Stimulated activated CD8-positive, alpha-beta memory T cell treated with anti-CD3 and anti-CD28 coated beads, Interleukin-7, amount 100 ng/mL, for 48 hours (primary cell): ENCODE data around the gene WDR55.
"Not testable (repeated sequence)": the region's sequence is repeated elsewhere in the genome, so short reads cannot be mapped to it uniquely, and the experiment has no call there.

ENCODE experiments used
- DNase-seq, 2 donors: peaks; one replicate each; pipeline ENCODE4 v3.0.0-alpha.2; 2020; ENCODE audit warnings: low read depth in 1 of 2; ENCODE audit errors: extremely low read depth in 1 of 2

WDR55 gene

DNA sequence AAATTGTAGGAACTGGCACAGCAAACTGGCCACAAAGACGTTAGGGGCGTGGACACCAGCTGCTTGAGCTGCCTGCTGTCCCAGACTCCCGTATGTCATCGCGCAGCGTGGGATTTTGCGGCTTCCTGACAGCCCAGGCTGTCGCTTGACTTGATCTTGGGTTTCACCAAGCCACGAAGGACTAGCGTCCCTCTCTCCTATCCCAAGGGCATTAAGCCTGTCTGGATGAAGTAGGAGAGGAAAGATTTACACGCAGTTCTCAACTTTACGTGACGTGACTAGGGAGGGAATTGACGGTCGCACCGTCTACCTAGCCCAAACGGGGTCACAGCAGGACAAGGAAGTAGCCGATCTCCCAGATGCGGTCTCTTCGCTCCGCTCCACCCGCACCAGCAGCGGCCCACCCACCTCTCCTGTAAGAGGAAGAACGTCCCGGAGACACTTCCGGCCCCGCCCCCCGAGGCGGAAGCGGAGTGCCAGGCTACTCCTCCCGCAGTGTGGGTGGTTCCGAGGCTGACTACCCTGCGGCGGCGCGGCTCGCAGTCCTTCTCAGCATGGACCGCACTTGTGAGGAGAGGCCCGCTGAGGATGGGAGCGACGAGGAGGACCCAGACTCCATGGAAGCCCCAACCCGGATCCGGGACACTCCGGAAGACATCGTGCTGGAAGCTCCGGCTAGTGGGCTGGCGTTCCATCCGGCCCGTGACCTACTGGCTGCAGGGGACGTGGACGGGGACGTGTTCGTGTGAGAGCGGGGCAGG, at the start of gene WDR55:
WDR55 (plus strand) TSS at position 546 of the 761 bp plus-strand sequence; CDS start at position 555, 9 bp downstream.
- DNase-seq: peak; percentile 93 to 97

DNA sequence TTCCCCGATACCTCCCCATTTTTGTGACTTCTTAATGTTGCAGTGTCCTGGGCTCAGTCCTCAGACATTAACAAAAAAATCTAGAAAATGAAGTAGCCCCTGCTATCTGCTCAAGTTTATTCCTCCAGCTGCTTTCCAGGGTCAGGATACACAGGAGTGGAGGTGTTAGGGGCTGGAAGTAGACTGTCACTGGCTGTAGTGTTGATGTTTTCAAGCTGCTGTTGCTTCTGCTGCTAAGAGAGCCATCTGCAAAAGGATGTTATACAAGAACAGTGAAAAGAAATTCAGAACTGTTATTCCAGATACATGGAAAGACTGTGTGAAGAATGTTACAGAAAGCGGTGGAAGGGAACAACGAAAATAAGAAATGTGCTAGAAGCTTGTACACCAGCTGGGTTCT, 42.4 kb upstream of the WDR55 start:
- no peak for DNase-seq

DNA sequence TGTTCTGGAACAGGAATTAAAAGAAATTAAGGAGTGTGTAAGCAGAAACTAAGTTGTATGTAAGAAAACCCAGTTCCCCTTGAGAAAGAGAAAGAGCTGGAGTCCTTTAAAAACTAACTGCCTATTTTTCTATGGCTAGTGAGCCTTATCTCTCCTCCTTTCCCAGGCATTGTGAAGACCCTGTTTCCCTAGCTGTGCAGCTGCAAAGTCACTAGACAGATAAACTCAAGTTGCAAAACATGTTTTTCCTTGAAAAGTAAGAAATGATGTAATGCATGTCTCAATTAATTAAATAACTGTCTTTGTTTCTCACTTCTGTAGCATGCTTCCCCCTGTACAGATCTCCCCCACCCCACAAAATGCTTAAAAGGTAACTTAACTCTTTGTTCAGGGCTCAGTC, 41.6 kb upstream of the WDR55 start:
- not testable (repeated sequence) for DNase-seq

DNA sequence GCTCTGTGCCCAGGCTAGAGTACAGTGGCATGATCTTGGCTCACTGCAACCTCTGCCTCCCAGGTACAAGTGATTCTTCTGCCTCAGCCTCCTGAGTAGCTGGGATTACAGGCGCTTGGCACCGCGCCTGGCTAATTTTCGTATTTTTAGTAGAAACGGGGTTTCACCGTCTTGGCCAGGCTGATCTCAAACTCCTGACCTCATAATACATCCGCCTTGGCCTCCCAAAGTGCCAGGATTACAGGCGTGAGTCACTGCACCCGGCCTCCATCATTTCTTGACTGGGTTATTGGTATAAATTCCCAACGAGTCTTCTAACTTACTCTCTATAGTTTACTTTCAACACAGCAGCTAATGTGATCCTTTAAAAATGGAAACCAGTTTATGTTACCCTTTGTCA, 39.8 kb upstream of the WDR55 start:
- not testable (repeated sequence) for DNase-seq

DNA sequence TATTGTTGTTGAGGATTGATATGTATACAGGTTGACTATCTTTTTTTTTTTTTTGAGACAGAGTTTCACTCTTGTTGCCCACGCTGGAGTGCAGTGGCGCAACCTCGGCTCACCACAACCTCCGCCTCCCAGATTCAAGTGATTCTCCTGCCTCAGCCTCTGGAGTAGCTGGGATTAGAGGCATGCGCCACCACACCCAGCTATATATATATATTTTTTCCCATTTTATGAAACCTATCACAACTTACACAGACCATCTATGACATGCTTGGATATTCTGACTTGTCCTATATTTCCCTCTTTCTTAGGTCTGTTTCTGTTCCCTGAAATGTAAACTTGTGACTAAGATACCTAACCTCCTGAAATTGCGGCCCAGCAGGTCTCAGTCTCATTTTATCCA, 36.7 kb upstream of the WDR55 start:
- DNase-seq: no peak

DNA sequence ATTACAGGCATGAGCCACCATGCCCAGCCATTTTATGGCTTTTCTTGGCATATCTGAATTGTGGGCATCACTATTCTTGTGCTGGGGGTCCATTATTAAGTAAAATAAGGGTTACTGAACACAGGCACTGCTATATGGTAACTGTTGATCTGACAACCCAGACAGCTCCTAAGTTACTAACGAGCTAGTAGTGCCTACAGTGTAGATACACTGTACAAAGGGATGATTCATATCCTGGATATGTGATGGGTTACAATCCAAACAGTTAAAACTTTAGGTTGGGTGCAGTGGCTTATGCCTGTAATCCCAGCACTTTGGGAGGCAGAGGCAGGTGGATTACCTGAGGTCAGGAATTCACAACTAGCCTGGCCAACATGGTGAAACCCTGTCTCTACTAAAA, 36.0 kb upstream of the WDR55 start:
- no peak for DNase-seq

DNA sequence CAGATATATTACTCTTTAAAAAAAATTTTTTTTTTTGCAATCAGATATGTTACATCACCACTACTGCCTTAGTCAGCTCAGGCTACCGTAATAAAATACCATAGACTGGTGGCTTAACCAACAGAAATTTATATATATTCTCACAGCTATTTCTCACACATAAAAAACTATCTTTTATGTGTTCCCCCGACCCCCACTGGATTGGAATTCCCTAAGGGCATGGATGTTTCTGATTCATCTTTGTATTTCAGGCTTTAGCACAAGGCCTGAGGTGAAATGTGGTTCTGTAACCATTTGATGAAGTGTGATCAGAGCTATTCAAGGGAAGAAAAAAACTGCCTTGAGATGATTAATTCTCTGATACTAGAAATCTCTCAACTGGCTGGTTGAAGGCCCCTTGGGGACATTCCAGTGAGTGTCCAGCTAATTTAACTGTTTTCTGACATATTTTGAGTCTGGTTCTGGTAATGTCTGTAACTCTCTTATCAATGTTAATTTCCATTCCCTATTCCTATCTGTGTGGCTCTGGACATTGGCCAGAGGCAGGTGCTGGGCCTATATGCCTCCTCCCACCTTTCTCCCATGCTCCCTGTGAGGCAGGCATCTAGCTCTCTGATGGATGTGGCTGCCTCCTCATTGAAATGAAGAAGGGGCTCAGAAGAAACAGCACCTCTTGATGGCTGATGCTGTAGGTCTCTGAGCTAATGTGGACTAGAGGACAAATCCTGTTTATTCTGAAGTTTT, 34.2 kb upstream of the WDR55 start:
- no peak for DNase-seq

GRCh38 chr5:140631036-140631417, 33.7 kb upstream of the WDR55 start:
- no peak for DNase-seq

- DNase-seq: no peak
These were observed 32.8 kb upstream of the WDR55 start for GRCh38 chr5:140631831-140632365.

DNA sequence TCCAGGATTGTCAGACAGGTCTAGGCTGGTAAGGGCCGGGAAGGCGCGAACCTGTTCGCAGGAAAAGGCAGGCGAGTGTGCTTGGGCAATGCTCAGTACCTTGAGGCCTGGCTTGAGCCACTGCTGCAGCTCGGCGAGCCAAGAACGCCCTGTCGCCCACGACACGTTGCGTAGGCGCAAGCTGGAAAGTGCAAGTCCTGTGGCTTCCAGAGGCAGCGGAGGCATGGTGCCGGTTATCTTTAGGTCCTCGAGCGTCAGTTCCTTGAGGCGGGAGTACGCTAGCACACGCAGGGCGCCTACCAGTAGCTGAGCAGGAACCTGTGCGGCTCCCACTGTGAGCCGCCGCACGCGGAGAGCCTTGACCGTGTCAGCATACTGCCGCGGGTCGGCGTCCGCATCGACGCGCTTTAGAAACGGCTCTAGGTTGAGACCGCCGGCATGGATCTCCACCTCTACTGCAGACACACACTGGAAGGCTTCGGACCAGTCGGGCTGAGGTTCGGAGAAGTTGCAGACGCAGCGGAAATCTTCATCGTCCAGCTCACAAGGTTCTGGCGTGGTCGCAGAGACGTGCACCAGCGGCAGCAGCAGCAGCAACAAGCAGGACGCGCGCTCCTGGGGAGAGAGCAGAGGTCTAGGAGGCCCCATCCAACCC, 32.2 kb upstream of the WDR55 start:
- DNase-seq: no peak

DNA sequence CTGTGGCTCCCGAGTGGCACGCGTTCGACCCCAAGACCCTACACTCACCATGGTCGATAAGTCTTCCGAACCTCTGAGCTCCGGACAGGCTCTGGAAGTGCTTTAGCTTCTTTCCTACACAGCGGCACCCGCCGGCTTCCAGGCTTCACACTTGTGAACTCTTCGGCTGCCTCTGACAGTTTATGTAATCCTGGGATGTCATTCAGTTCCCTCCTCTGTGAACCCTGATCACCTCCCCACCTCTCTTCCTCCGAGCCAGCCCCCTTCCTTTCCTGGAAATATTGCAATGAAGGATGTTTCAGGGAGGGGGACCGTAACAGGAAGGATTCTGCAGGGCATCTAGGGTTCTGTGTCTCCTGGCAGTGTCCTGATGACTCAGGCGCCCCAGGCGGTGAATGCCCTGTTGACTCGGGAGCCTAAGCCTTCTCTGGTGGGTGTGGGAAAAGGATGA, 31.7 kb upstream of the WDR55 start, which contains the start of gene CD14:
CD14 (minus strand) TSS at position 155 of the 451 bp plus-strand sequence; CDS start at position 51, 104 bp downstream.
- no peak for DNase-seq

GRCh38 chr5:140633501-140633900, 31.2 kb upstream of the WDR55 start:
- no peak for DNase-seq

DNA sequence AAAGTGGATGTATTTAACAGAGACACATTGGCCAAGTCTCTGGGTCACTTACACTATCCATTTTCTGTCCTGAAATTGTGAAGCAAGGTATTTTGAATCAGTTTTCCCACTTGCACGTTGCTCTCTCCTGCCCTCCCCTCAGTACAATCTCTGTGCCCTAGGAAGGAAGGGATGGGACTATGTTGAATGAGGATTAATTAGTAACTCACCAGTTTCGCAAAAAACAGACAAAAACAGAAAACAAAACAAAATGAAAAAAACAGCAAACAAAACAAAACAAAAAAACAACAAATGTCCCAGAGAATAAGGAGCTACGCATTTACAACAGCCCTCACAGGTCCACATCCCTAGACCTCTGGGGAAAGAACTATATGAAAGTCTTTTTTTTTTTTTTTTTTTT, 30.6 kb upstream of the WDR55 start:
- no peak for DNase-seq

DNA sequence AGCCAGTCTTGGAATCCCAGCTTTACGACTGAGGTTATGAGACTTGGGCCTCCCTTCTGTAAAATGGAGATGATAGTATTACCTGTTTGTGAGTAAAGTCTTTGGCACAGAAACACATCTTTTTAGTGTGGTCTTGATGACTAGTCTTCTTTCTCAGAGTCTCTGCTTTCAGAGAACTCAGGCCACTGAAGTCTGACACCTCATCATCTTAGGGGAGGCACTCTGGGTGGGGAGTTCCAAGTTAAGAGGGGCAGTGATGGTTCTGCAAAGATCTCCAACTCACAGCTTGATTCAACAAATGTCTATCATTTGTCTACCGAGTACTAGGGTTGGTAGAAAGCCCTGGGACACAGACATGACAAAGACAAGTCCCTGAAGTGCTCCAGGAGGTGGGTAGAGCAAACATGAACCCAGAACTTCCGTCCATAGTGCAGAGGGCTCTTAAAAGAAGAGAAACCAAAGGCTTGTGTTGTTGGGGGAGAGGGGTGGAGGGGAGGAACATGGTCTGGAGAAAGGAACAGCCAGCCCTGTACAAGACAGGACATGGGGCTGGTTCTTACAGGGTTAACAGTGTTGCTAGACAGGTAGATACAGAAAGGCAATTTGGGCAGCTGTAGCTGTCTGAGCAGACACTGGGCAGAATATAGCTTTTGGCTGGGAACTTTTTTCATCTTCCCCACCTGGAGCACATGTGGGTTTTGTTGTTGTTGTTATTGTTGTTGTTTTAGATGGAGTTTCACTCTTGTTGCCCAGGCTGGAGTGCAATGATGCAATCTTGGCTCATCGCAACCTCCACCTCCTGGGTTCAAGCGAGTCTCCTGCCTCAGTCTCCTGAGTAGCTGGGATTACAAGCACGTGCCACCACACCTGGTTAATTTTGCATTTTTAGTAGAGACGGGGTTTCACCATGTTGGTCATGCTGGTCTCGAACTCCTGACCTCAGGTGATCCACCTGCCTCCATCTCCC, 29.1 kb upstream of the WDR55 start:
- DNase-seq: no peak

DNA sequence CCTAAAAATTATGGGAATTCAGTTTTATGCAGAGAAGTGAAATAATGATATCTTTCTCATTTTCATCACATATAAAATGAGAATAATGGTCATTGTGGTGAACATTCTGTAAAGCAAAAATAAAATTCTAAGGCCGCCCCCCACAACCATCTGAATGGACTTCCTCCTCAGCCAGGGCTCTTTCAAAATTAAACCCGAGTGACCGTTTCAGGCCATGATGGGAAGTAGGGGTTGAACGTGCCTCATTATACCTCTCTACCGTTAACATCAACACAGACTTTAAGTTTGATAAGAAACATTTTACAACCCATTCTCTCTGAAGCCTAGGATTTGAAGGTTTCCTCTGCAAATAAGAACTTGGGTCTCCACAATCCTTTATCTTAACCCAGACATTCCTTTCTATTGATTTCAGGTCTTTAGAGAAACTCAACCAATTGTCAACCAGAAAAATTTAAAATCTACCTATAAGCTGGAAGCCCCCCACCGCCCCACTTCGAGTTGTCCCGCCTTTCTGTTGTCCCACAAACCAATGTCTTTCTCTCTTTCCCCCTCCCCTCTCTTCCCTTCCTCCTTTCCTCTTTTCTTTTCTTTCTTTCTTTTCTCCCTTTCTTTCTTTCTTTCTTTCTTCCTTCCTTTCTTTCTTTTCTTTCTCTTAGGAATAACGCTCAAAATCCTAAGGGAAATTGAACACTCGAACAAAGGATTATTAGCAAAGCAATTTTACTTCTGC, 27.2 kb upstream of the WDR55 start:
- no peak for DNase-seq

DNA sequence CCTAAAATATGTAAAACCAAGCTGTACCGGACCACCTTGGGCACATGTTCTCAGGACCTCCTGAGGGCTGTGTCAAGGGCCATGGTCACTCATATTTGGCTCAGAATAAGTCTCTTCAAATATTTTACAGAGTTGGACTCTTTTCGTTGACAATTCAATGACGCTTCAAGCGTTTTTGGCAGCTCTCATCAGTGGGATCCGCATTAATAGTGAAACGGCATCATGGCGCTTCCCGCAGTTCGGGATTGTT, 25.9 kb upstream of the WDR55 start:
- DNase-seq: not testable (repeated sequence)

GRCh38 chr5:140639148-140639981, 25.3 kb upstream of the WDR55 start, which contains the start of gene TMCO6:
Gene TMCO6 (plus strand): TSS chr5:140639451. CDS start chr5:140639528, 77 bp downstream.
- DNase-seq: peak; percentile 95 to 98

- no peak for DNase-seq
These were observed 23.0 kb upstream of the WDR55 start for GRCh38 chr5:140641716-140642115.

- DNase-seq: no peak
These were observed 22.0 kb upstream of the WDR55 start for GRCh38 chr5:140642718-140643117.
